KMS-11 (cell line): ENCODE results near the gene ZNF775.
A peak's percentile ranks its signal among the peaks of the same experiment; 100 is the strongest.

Experiments used
- H2AFZ ChIP-seq: fragments of 200-600 bp; sonication (generic); 2 replicates; pipeline ENCODE4 v1.6.1; 2016; ENCODE audit warnings: antibody characterized with exemption, mixed run types, low read depth
- H3K27ac ChIP-seq: fragments of 200-600 bp; sonication (generic); 2 replicates; pipeline ENCODE4 v1.6.1; 2016; ENCODE audit warnings: mild to moderate bottlenecking, mixed run types
- H3K27me3 ChIP-seq: fragments of 200-600 bp; sonication (generic); 2 replicates; pipeline ENCODE4 v1.6.1; 2017; ENCODE audit warnings: mild to moderate bottlenecking, low read depth, mixed run types, moderate library complexity; ENCODE audit not compliant: insufficient read depth
- H3K36me3 ChIP-seq: fragments of 200-600 bp; sonication (generic); 2 replicates; pipeline ENCODE4 v1.6.1; 2017; ENCODE audit warnings: mild to moderate bottlenecking, mixed run types; ENCODE audit not compliant: insufficient read depth
- H3K4me1 ChIP-seq: fragments of 200-600 bp; sonication (generic); 2 replicates; pipeline ENCODE4 v1.6.1; 2016; ENCODE audit warnings: mild to moderate bottlenecking, low read depth, mixed run types; ENCODE audit not compliant: poor library complexity, severe bottlenecking
- H3K4me2 ChIP-seq: fragments of 200-600 bp; sonication (generic); 2 replicates; pipeline ENCODE4 v1.7.0; 2016; ENCODE audit warnings: mild to moderate bottlenecking, mixed run types
- H3K4me3 ChIP-seq: fragments of 200-600 bp; sonication (generic); IDR thresholded peaks from 2 replicates; pipeline ENCODE4 v1.6.1; 2017; ENCODE audit warnings: low read depth, low read length, mixed read lengths; ENCODE audit not compliant: insufficient read depth
- H3K79me2 ChIP-seq: fragments of 200-600 bp; sonication (generic); 2 replicates; pipeline ENCODE4 v1.6.1; 2016; ENCODE audit warnings: low read depth, mixed run types; ENCODE audit not compliant: insufficient read depth
- H3K9ac ChIP-seq: fragments of 200-600 bp; sonication (generic); 2 replicates; pipeline ENCODE4 v1.6.1; 2016; ENCODE audit warnings: mild to moderate bottlenecking, mixed run types
- H4K20me1 ChIP-seq: fragments of 200-600 bp; sonication (generic); 2 replicates; pipeline ENCODE4 v1.6.1; 2016; ENCODE audit warnings: mild to moderate bottlenecking, mixed run types; ENCODE audit not compliant: insufficient read depth
- TF ChIP-seq, protein P1 (sequence below): fragments of 200-600 bp; sonication (generic); conservative IDR thresholded peaks from 2 replicates; pipeline ENCODE4 v1.6.1; 2017; ENCODE audit warnings: low read depth, mild to moderate bottlenecking, antibody characterized with exemption, low read length, moderate library complexity, mixed read lengths

The ZNF775 gene

DNA sequence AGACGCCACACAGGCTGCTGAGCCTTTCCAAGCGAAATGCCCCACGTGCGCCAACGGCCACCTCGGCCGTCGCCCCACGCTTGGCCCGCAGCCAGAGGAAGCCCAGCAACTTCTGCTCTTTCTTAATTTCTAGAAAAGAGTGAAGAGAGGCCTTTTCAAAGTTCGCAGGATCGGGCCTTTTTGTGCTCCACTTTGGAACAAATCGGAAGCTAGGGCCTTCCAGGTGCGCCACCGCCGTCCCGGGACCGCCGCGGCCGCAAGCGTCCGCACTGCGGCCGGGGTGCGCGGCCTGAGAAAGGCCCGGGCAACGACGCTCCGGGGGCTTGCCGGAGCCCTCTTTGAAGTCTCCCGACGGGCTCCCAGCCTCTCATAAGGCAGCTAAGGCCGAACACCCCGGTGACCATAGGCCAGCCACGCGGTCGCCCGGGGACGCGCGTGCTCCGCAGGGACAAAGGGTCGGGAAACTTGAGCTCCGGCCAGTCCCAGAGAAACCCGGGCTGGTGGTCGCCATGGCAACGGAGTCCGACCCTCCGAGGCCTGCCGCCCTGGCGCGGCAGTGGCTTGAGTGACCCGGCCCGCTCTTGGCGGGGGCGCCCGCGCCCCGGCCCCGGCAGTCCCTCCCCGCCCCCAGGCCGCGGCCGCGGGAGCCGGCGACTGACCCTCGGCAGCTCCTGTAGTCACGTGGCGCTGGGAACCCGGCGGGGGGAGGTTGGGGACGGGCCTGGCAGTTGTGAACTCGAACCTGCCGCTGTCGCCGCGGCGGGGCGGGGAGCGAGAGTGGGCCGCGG, 10.8 kb upstream of the ZNF775 start, which contains the start of gene REPIN1:
TSS of gene REPIN1 (plus strand) at position 727 of the 788 bp plus-strand sequence. CDS start 890 bp downstream, outside the sequence.
- peaks cover 64% of the 10 kb centered on the region for H3K4me1 ChIP-seq
- peaks cover 17% of the 10 kb centered on the region; the same call in 1 of the 2 replicates for H3K36me3 ChIP-seq
- no peaks in the 10 kb centered on the region for H4K20me1 ChIP-seq
- peak within 1 kb of the TSS; percentile 100 for H3K27ac ChIP-seq
- peak within 1 kb of the TSS; percentile 16; the same call in 1 of the 2 replicates for H2AFZ ChIP-seq
- peaks cover 49% of the 10 kb centered on the region for H3K79me2 ChIP-seq
- peak within 1 kb of the TSS; percentile 100 for H3K9ac ChIP-seq
- peak within 1 kb of the TSS; percentile 97 for H3K4me2 ChIP-seq
- TF ChIP-seq, protein P1, sequence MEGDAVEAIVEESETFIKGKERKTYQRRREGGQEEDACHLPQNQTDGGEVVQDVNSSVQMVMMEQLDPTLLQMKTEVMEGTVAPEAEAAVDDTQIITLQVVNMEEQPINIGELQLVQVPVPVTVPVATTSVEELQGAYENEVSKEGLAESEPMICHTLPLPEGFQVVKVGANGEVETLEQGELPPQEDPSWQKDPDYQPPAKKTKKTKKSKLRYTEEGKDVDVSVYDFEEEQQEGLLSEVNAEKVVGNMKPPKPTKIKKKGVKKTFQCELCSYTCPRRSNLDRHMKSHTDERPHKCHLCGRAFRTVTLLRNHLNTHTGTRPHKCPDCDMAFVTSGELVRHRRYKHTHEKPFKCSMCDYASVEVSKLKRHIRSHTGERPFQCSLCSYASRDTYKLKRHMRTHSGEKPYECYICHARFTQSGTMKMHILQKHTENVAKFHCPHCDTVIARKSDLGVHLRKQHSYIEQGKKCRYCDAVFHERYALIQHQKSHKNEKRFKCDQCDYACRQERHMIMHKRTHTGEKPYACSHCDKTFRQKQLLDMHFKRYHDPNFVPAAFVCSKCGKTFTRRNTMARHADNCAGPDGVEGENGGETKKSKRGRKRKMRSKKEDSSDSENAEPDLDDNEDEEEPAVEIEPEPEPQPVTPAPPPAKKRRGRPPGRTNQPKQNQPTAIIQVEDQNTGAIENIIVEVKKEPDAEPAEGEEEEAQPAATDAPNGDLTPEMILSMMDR = no peak
- H3K27me3 ChIP-seq = no peaks in the 10 kb centered on the region
- H3K4me3 ChIP-seq = peak within 1 kb of the TSS; percentile 25

DNA sequence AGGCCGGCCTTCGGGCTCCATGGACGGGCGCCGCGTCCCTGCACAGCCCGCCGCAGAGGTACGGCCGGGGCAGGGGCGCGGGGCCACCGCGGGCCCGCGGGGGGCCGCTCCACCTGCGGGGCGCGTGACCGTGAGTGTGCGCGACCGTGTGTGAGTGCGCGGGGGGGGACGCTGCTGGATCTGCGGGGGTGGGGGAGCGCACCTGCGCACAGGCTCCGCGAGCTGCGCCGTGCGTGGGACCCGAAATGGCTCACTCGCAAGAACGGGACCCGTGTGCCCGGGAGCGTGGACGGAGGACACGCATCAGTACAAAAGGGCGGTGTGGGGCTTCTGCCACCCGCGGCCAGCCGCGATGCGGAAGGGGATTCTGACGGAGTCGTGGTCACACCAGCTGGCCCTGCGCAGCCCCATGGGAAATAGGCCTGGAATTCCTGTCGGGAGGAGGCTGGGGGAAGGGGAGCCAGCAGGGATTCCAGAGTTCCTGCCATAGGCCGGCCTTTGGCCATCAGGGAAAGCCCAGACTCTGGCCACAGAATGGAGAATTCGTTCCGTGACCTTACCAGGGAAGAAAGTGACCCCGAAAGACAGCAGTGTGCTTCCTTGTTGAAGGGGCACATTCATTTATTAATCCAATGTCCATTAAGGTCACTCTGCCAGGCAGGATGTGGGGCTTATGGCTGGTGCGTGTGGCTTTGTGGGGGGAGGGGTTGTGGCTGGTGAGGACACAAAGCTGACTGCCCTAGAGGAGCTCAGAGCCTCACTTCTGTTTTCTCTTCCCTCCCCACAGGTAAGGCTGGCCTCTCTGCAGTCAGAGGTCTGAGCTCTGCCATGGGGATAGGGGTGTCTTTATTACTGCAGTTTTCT, 10.0 kb upstream of the ZNF775 start:
- peaks cover 66% of the 10 kb centered on the region for H3K4me1 ChIP-seq

DNA sequence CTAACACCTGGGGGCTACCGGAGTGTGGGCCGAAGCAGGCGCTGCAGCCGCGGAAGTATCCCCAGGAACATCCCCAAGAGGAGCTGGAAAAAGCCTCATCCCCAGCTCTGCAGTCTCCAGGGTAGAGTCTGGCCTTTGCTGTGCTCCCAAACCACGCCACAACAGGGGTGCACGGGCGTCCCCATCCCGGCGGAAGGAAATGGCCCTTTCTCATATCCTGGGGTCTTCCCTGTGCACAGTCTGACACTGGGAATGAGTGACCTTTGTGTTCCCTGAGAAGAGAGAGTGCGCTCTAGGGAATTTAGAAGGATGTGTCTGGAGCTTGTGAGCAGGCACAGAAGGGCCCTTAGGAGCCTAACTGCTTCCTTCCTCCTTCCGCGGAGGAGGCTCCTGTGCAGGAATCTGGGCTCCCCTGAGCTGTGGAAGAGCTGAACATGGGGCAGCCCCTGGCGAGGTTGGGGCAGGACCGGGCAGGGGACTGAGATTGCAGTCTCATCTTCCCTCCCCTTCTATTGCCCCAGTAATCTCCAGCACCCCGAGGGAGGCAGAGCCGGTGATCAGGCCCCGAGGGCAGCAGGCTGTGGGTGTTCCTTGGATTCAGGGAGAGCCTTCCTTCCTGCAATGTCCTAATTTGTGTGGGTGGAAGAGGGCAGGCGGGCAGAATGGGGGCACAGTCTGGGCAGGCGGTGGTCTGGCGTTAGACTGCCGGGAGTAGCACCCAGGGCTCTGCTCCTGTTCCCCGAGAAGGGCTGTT, 9.2 kb upstream of the ZNF775 start:
- H3K27ac ChIP-seq = peak overlapping the region; percentile 100
- H3K9ac ChIP-seq = peak overlapping the region; percentile 100
- no peaks in the 10 kb centered on the region for H4K20me1 ChIP-seq
- H3K4me2 ChIP-seq = peak overlapping the region; percentile 97
- no peak overlapping the region for H2AFZ ChIP-seq
- H3K27me3 ChIP-seq = no peaks in the 10 kb centered on the region
- H3K36me3 ChIP-seq = peaks cover 23% of the 10 kb centered on the region; the same call in 1 of the 2 replicates
- peak overlapping the region; percentile 25 for H3K4me3 ChIP-seq
- peaks cover 65% of the 10 kb centered on the region for H3K79me2 ChIP-seq
- H3K4me1 ChIP-seq = peaks cover 74% of the 10 kb centered on the region
- TF ChIP-seq, protein P1 = no peak

More for the DNA sequence above, 10.0 kb upstream of the ZNF775 start:
- Histone ChIP-seq H3K4me3 (peak overlapping the region; percentile 25), H3K79me2 (peaks cover 57% of the 10 kb centered on the region), H3K27me3 (no peaks in the 10 kb centered on the region), H3K36me3 (peaks cover 23% of the 10 kb centered on the region; the same call in 1 of the 2 replicates), H3K4me2 (peak overlapping the region; percentile 97), H4K20me1 (no peaks in the 10 kb centered on the region), H3K27ac (peak overlapping the region; percentile 100), H2AFZ (no peak overlapping the region), H3K9ac (peak overlapping the region; percentile 100)
- TF ChIP-seq, protein P1 = no peak

DNA sequence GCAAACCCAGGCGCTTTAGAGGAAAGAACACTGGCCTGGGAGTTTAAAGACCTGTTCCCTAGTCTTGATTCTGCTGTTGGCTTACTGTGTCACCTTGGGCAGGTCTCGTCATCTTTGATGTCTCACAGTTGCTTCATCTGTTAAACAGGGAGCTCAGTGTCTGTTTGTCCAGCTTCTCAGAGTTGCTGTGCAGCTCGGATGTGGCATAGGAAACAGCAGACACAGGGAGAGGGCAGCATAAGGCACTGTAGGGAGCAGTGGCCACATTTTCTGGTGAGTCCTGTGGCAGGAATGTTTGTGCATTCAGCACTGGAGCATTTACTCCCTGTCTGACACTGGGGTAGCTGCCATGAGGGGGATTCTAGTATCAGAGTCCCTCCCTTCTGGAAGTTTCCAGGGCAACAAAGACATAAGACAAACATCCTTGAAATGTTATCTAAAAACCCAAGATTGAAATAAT, 8.5 kb upstream of the ZNF775 start:
- Histone ChIP-seq H2AFZ (no peak overlapping the region), H3K4me3 (no peak overlapping the region), H3K4me2 (peak overlapping the region; percentile 97), H3K27ac (peak overlapping the region; percentile 100), H3K79me2 (peaks cover 70% of the 10 kb centered on the region), H4K20me1 (no peaks in the 10 kb centered on the region), H3K9ac (peak overlapping the region; percentile 100), H3K36me3 (peaks cover 23% of the 10 kb centered on the region; the same call in 1 of the 2 replicates), H3K4me1 (peaks cover 77% of the 10 kb centered on the region), H3K27me3 (no peaks in the 10 kb centered on the region)
- TF ChIP-seq, protein P1 = no peak
